Measurements from ENCODE around the gene BCL2L11.

Gene BCL2L11

GRCh38 chr2:111168528-111169239 lies 48.0 kb downstream of the BCL2L11 start:
- DNase-seq (ENCODE audit: low spot score) = peak; percentile 52

GRCh38 chr2:111169268-111169667 lies 48.6 kb downstream of the BCL2L11 start:
- DNase-seq (ENCODE audit: low spot score) = no peak

GRCh38 chr2:111169924-111170323 lies 49.2 kb downstream of the BCL2L11 start:
- DNase-seq (ENCODE audit: low spot score) = no peak

DNA sequence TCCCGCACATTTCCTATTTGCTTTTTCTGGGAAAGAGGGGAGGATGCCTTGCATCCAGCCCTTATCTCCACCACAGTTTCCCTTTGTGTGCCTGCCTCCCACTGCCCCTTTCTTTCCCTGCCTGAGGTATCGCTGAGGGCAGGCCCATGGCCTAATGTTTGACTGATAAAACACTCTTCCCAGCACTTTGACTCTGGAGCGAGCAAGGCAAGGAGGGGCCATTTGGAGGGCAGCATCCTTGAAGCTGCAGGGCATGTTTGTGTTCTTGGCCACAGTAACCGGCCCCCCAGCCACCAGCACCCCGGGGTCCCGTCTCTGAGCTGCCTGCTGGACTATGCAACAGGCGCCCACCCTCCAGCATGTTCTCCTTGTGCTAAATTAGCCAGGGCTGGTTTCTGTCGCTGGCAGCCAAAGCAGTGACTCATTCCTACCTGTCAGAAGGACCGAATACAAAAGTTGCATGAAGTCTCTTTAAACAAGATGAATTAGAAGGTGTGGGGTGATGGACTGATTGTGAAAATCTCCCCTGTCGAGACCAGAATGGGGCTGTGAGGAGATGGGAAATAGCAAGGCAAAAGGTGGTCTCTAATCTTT lies 50.7 kb downstream of the BCL2L11 start:
- no peak for DNase-seq (ENCODE audit: low spot score)

DNA sequence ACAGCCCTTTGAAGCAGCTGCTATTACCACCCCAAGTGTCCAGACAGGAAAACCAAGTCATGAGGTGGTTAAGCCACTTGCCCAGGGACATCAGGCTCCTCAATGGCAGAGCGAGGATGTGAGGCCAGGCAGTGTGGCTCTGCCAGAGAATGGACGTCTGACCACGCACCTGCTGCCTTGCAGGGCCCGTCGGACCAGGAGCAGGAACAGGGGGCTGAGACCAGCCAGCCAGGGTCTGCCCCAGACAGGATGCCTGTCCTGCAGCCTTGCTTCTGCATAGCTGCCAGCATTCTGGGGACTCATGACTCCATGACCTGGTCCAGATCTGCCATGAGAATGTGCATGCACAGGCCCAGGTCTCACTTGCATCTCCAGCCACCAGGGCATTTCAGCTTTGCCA lies 52.0 kb downstream of the BCL2L11 start:
- DNase-seq (ENCODE audit: low spot score) = no peak

DNA sequence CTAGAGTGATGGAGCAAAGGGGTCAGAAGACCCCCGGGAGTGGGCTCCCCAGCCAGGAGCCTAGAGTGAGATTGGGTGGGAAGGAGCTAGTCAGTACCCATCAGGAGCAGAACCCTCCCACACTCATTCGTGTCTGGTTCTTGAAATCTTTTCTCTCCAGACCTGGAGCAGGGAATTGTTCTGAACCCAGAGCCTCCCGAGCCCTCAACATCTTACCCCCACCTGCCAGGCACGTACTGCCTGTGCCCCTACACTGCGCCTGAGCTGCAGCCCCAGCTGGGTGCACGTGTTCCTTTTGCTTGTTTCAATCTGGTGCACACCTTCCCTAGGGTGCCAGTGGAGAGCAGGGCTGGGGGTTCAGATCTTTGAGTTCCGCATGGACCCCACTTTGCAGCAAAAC lies 52.6 kb downstream of the BCL2L11 start:
- DNase-seq (ENCODE audit: low spot score) = no peak

GRCh38 chr2:111173856-111174255 lies 53.1 kb downstream of the BCL2L11 start:
- no peak for DNase-seq (ENCODE audit: low spot score)

- DNase-seq (ENCODE audit: low spot score) = no peak
Observed at GRCh38 chr2:111175615-111176014, 54.9 kb downstream of the BCL2L11 start.

- no peak for DNase-seq (ENCODE audit: low spot score)
Observed at GRCh38 chr2:111176388-111176787, 55.7 kb downstream of the BCL2L11 start.

GRCh38 chr2:111176867-111177266 lies 56.2 kb downstream of the BCL2L11 start:
- no peak for DNase-seq (ENCODE audit: low spot score)

DNA sequence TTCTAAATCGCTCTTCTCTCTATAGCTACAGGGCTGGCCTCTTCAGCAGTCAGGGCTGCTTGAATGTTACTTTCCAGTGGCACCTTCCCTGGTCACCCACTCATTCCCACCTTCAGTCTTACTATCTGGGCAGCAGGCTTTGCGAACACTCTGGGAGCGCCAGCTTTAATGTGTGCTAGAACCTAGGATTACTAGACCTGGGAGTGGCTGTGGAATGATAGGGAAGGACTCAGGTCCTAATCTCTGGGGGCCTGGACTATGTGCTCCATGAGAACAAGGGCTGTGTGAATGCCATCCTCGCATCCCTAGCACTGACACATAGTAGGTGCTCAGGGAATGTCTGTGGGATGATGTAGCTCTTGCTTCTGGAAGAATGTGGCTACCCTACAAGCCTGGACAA lies 57.6 kb downstream of the BCL2L11 start:
- DNase-seq (ENCODE audit: low spot score) = no peak

GRCh38 chr2:111178730-111179405 lies 58.2 kb downstream of the BCL2L11 start:
- DNase-seq (ENCODE audit: low spot score) = peak; percentile 71

DNA sequence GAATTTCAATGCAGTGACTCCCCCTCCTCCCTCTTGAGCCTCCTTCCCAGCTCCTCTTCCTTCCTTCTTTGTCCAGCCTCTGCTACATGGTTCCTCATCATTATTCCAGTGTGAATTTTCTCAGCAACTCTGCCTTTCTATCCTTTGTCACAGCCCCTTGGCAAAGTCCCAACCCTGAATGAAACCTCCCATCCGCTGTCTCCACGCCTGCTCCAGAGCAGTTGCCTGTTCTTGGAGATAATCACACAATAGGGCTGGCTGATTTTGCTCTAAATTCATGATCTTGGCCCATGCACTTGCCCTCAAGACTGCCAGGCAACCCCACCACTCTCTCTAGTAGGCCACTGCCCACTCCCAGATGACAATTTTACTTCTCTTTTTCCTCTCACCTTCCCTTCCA lies 61.4 kb downstream of the BCL2L11 start:
- no peak for DNase-seq (ENCODE audit: low spot score)

GRCh38 chr2:111182740-111183139 lies 62.0 kb downstream of the BCL2L11 start:
- DNase-seq (ENCODE audit: low spot score) = no peak

DNA sequence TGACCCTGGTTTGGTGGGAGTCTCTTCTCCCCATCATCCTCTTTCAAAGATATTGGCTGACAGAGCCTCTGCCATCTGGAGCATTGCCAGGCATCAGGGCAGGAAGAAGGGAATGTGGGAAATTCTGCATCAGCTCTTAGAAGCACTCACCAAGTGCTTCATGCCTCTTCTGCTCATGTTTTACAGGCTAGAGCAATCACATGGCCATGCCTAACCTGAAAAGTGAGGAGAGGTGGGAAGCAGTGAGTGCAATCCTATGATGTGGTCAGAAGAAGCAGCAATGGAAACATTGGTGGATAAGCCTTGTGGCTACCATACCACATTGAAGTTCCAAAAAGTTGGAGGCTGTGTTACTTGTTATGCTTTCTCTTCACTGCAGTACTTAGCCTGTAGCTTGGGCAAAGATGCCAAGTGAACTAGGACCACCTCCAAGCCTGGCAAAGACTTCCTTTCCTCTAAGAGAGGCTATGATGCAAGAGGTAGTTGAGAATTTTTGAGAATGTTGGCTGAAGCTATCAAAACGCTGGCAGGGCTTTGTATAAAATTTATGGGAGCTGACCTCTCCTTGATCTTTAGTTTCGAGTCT lies 64.1 kb downstream of the BCL2L11 start:
- no peak for DNase-seq (ENCODE audit: low spot score)

- DNase-seq (ENCODE audit: low spot score) = peak; percentile 80
Observed at GRCh38 chr2:111185361-111186022, 64.8 kb downstream of the BCL2L11 start.

DNA sequence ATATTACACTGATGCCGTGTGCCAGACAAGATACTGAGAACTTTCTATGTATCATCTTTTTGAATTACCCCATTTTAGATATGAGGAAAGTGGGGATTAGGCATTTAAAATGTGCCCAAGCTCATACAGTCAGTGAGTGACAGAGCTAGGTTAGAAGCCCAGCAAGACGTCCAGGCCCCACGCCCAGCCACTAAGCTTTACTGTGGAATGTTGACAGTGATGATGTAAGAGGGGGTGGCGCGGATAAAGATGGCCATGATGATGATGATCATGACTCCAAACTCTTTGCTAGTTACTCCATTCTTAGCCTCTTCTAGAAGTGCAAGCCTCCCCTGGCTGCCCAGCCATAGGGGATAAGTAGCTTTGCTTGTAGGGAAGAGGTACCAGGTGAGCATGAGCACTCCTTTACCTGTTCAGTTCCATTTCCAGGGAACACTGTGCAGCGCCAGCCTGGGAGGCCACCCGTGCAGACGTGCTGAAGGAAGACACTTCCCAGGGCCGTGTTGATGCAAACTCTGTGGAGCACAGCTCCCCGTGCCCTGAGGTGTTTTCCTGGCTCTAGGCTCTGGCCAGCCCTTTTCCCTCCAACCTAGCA lies 65.5 kb downstream of the BCL2L11 start:
- peak; percentile 11 for DNase-seq (ENCODE audit: low spot score)

GRCh38 chr2:111186933-111187332 lies 66.2 kb downstream of the BCL2L11 start:
- no peak for DNase-seq (ENCODE audit: low spot score)

GRCh38 chr2:111188681-111189080 lies 68.0 kb downstream of the BCL2L11 start:
- no peak for DNase-seq (ENCODE audit: low spot score)

DNA sequence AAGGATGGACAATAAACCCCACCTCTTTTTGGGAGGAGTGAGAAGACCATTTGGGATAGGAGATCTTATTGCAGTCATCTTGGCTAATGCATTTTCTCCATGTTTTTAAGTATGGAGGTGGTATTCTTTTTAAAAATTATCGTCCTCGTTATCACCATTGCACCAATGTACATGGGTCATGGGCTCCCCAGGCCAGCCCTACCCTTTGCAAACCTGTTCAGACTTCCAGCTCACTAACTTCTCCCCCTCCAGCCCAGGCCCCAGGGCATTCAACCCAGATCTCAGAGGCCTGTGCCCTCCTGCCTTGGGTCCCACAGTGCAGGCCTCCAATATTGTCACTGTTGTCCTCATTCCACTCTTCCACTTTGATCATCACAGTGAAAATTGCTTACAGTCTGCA lies 68.4 kb downstream of the BCL2L11 start:
- DNase-seq (ENCODE audit: low spot score) = no peak

DNA sequence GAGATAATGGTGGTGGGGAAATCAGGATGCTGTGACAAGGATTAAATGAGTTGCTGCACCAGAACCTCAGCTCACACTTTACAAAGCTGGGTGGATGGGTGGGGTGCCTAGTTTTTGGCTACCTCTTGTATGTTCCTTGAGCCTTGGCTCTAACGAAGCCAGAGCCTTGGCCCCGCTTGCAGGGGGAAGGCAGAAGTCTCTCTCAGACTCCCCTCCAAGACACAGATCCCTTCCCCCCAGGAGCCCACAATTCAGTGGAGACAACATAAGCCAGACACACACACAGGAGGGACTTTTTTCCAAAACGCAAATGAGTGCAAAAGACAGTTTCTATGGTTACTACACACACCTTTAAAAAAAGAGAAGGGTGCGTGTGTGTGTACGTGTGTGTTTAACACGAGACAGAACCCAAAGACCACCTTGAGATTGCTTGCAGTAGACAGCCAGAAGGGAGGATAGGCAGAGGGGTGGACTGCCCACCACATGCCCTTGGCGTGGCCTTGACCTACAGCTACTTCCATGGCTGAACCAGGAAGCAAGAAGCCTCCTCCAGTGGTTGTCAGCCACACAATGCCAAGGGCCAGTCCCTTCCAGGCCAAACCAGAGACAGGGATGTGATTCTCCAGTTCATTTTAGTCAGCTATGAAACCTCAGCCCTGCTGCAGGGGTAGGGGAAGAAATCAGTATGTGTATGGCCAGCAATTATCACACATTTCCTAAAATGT lies 70.3 kb downstream of the BCL2L11 start:
- DNase-seq (ENCODE audit: low spot score) = no peak
